Keratinocyte (primary cell): ENCODE data around the gene TAF6.

Experiments
- EZH2 ChIP-seq: IDR thresholded peaks from one replicate; pipeline ENCODE4 v1.6.1; 2012; ENCODE audit warnings: inconsistent platforms, mild to moderate bottlenecking, low read length, moderate library complexity
- TF ChIP-seq, protein P1 (sequence below), 3 experiments: IDR thresholded peaks in 1 of 3; conservative IDR thresholded peaks in 1 of 3; optimal IDR thresholded peaks in 1 of 3; 2 replicates in 2 of 3; 3 replicates in 1 of 3; pipeline versions ENCODE3 to v1.5.1; 2011; ENCODE audit warnings: low read length in 3 of 3, mild to moderate bottlenecking in 3 of 3, moderate library complexity in 2 of 3, control low read depth in 1 of 3, inconsistent platforms in 1 of 3; ENCODE audit not compliant: insufficient read depth in 2 of 3; ENCODE audit errors: extremely low read depth in 1 of 3

DNA sequence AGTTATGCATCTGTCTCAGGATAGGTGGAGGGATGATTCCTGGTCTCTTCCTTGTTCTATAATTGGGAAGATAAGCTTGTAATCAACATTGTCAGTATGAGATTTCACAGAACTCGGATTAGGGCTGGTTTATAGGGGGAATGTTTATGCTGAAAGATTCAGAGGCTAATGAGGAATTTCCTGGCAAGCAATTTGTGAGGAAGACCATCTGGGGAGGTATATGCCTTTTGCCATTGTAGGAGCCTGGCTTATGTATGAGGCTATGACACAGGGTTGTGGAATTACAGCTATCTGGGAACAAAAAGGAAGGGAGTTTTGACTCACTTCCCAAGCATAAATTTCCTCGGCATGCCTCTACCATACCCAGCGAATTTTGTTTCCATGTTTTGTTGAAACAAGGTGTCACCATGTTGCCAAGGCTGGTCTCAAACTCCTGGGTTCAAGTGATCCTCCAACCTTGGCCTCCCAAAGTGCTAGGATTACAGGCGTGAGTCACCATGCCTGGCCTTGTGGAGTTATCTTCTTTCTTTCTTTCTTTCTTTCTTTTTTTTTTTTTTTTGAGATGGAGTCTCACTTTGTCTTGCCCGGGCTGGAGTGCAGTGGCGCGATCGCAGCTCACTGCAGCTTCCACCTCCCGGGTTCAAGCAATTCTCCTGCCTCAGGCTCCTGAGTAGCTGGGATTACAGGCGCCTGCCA is 32.0 kb downstream of the TAF6 start:
- TF ChIP-seq, protein P1, sequence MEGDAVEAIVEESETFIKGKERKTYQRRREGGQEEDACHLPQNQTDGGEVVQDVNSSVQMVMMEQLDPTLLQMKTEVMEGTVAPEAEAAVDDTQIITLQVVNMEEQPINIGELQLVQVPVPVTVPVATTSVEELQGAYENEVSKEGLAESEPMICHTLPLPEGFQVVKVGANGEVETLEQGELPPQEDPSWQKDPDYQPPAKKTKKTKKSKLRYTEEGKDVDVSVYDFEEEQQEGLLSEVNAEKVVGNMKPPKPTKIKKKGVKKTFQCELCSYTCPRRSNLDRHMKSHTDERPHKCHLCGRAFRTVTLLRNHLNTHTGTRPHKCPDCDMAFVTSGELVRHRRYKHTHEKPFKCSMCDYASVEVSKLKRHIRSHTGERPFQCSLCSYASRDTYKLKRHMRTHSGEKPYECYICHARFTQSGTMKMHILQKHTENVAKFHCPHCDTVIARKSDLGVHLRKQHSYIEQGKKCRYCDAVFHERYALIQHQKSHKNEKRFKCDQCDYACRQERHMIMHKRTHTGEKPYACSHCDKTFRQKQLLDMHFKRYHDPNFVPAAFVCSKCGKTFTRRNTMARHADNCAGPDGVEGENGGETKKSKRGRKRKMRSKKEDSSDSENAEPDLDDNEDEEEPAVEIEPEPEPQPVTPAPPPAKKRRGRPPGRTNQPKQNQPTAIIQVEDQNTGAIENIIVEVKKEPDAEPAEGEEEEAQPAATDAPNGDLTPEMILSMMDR (optimal IDR thresholded peaks at IDR 0.05 in 1 of 3, IDR thresholded peaks at IDR 0.05 in 1 of 3, conservative IDR thresholded peaks at IDR 0.05 in 1 of 3; ENCODE audit: extremely low read depth in 1 of 3, insufficient read depth in 2 of 3, low read length in 3 of 3), result no peak
- no peak for TF ChIP-seq EZH2
